H1 (cell line): ENCODE data around the gene BACE2.

ENCODE experiments used
- JUND ChIP-seq: IDR thresholded peaks from 2 replicates; pipeline ENCODE4 v1.6.1; 2011; ENCODE audit warnings: mild to moderate bottlenecking, improper control_type of control experiment, low read length
- TAF1 ChIP-seq: IDR thresholded peaks from 2 replicates; pipeline ENCODE4 v1.6.1; 2011; ENCODE audit warnings: mild to moderate bottlenecking, low read depth, low read length
- TEAD4 ChIP-seq: IDR thresholded peaks from 2 replicates; pipeline ENCODE4 v1.6.1; 2012; ENCODE audit warnings: low read depth, low read length, inconsistent platforms, mixed read lengths
- TF ChIP-seq, protein P1 (sequence below), 3 experiments: IDR thresholded peaks; 1 replicate in 2 of 3; 2 replicates in 1 of 3; pipeline versions ENCODE4 v1.5.1 to v1.6.1; 2011; ENCODE audit warnings: low read length in 3 of 3, mild to moderate bottlenecking in 3 of 3, inconsistent platforms in 2 of 3, low read depth in 1 of 3, moderate library complexity in 1 of 3; ENCODE audit not compliant: insufficient read depth in 1 of 3; ENCODE audit errors: control extremely low read depth in 1 of 3

DNA sequence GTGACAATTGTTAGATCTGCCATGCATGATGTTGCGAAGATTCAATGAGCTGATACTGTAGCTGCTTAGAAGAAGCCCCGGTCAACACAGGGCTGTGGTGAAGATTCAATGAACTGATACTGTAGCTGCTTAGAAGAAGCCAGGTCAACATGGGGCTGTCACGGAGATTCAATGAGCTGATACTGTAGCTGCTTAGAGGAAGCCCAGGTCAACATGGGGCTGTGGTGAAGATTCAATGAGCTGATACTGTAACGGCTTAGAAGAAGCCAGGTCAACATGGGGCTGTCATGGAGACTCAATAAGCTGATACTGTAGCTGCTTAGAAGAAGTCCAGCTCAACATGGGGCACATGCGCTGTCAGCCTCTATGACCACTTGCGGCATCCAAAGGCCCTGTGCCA lies 18.8 kb upstream of the BACE2 start:
- TF ChIP-seq, protein P1, sequence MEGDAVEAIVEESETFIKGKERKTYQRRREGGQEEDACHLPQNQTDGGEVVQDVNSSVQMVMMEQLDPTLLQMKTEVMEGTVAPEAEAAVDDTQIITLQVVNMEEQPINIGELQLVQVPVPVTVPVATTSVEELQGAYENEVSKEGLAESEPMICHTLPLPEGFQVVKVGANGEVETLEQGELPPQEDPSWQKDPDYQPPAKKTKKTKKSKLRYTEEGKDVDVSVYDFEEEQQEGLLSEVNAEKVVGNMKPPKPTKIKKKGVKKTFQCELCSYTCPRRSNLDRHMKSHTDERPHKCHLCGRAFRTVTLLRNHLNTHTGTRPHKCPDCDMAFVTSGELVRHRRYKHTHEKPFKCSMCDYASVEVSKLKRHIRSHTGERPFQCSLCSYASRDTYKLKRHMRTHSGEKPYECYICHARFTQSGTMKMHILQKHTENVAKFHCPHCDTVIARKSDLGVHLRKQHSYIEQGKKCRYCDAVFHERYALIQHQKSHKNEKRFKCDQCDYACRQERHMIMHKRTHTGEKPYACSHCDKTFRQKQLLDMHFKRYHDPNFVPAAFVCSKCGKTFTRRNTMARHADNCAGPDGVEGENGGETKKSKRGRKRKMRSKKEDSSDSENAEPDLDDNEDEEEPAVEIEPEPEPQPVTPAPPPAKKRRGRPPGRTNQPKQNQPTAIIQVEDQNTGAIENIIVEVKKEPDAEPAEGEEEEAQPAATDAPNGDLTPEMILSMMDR (IDR thresholded peaks at IDR 0.05; ENCODE audit: control extremely low read depth in 1 of 3, insufficient read depth in 1 of 3, low read depth in 1 of 3, low read length in 3 of 3) = no peak
- TF ChIP-seq TAF1 (no peak), TEAD4 (no peak), JUND (no peak)
